GM12875 (cell line): ENCODE measurements around the gene ELAVL3.

Source experiments
- H3K4me3 ChIP-seq: one replicate; pipeline ENCODE4 v1.5.1; 2011; ENCODE audit warnings: low read depth, low read length, control low read depth
- CTCF ChIP-seq: IDR thresholded peaks from 2 replicates; pipeline ENCODE4 v1.5.1; 2011; ENCODE audit warnings: low read depth, mild to moderate bottlenecking, control low read depth, inconsistent platforms, low read length, moderate library complexity, borderline replicate concordance; ENCODE audit not compliant: insufficient read depth

The ELAVL3 gene

GRCh38 chr19:11507370-11508078 lies 26.7 kb upstream of the ELAVL3 start:
- no peak for TF ChIP-seq CTCF
- H3K4me3 ChIP-seq: no peak overlapping the region

- H3K4me3 ChIP-seq: no peak overlapping the region
- TF ChIP-seq CTCF: no peak
Measured at GRCh38 chr19:11506967-11507366, 26.1 kb upstream of the ELAVL3 start.

GRCh38 chr19:11506101-11506555 lies 25.3 kb upstream of the ELAVL3 start:
- peak overlapping the region; percentile 50 for H3K4me3 ChIP-seq
- no peak for TF ChIP-seq CTCF

GRCh38 chr19:11505504-11506100 lies 24.8 kb upstream of the ELAVL3 start, which contains the start of gene ZNF653:
ZNF653 (minus strand) TSS chr19:11505839; CDS start chr19:11505786, 53 bp downstream.
- peak within 1 kb of the TSS; percentile 86 for H3K4me3 ChIP-seq
- no peak for TF ChIP-seq CTCF

- peak overlapping the region; percentile 86 for H3K4me3 ChIP-seq
- no peak for TF ChIP-seq CTCF
Measured at GRCh38 chr19:11505032-11505503, 24.2 kb upstream of the ELAVL3 start.

- no peak for TF ChIP-seq CTCF
- H3K4me3 ChIP-seq: peak overlapping the region; percentile 86
Measured at GRCh38 chr19:11504502-11505031, 23.7 kb upstream of the ELAVL3 start.
